HG03457 (cell line): ENCODE results near the gene BEND3.
"Not testable (repeated sequence)": the region's sequence is repeated elsewhere in the genome, so short reads cannot be mapped to it uniquely, and the experiment has no call there.

Source experiments
- ATAC-seq: cut with Tn5 transposase; IDR thresholded peaks from one replicate; pipeline ENCODE4 v1.9.1; 2021; ENCODE audit warnings: moderate number of reproducible peaks; ENCODE audit not compliant: unreplicated experiment

Gene BEND3

DNA sequence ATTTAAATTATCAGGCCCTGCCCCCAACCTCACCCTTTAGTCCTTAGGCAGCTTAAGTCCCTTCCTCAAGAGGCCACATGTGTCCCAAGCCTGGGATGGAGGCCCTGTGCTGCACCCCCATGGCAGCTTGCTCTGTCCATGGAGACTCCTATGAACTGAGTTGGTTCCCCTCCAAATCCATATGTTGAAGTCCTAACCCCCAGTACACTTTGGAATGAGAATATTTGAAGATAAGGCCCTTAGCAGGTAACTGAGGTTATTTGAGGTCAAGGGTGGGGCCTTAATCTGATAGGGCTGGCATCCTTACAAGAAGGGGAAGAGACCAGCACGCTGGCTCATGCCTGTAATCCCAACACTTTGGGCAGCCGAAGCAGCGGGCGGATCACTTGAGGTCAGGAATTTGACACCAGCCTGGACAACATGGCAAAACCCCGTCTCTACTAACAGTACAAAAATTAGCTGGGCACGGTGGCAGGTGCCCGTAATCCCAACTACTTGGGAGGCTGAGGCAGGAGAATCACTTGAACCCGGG is 6.7 kb upstream of the BEND3 start:
- ATAC-seq = no peak

DNA sequence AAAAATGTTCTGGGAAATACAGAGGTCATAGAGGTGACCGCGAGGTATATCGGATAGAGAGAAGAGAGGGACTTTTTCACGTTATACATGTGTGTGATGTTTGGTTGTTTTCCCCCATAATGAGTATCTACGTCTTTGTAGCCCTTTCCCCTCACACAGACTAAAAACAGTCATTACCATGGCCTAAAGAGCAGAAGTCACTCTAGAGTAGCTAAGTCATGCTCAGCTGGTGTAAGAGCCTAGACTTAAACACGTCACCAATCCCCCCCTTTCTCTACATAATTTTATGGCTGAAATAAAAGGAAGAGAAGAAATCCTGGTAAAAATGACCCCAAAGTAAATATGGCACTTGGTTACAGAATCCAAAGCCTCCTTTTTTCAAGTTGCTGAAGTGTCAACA is 6.0 kb upstream of the BEND3 start:
- ATAC-seq = no peak

DNA sequence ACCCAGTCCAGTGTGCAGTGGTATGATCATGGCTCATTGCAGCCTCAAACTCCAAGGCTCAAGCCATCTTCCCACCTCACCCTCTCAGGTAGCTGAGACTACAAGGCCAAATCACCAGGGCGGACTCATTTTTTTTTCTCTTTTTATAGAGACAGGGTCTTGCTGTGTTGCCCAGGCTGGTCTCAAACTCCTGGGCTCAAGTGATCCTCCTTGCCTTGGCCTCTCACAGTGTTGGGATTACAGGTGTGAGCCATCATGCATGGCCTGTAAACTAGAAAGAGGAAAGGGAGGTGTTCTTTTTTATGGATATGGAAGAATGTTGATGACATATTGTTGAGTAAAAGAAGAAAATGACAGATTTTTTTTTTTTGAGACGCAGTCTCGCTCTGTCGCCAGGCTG is 5.1 kb upstream of the BEND3 start:
- no peak for ATAC-seq

DNA sequence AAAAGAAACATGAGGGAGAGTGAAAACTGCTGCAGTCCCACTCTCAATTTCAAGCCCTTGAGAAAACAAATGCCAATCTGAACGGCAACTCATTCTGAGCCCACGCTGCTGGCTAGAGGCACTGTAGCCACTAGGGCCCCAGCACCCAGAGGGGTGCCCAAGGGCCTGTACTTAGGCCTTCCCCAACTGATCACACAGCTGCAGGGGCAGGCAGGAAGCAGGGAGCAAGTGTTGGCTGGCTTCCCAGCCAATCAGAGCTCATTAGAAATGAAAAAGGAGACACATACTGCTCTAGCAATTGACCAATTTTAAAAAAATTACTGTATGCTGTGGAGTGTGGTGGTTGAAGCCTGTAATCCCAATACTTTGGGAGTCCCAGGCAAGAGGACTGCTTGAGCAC is 3.7 kb upstream of the BEND3 start:
- ATAC-seq = no peak

DNA sequence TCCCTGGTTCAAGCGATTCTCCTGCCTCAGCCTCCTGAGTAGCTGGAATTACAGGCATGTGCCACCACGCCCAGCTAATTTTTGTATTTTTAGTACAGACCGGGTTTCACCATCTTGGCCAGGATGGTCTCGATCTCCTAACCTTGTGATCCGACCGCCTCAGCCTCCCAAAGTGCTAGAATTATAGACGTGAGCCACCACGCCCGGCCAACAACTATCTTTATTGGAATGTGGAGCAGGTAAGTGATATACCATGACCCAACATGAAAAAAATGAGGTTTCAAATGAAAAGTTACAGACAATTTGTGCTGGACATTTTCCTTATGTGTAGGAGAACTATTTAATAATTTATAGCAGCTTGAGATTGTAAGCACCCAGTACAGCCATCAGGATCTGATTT is 3.2 kb upstream of the BEND3 start:
- ATAC-seq = not testable (repeated sequence)

DNA sequence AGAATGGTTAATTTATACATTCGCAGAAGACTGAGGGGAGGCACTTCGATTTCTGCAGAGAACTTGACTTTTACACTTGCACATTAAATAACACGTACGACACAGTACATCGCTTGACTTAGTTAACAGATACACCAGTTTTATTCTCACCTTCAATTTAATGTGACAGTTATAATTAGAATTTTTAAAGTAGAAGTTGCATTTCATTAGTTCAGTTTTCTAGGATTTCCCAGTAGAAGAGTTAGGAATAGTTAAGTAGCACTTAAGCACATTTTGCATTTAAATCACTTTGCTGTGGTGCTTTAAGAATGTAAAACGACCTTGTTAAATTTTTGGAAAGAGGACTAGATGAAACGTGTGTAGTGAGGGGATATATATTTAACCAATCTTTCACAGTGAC is 1.6 kb upstream of the BEND3 start:
- no peak for ATAC-seq

DNA sequence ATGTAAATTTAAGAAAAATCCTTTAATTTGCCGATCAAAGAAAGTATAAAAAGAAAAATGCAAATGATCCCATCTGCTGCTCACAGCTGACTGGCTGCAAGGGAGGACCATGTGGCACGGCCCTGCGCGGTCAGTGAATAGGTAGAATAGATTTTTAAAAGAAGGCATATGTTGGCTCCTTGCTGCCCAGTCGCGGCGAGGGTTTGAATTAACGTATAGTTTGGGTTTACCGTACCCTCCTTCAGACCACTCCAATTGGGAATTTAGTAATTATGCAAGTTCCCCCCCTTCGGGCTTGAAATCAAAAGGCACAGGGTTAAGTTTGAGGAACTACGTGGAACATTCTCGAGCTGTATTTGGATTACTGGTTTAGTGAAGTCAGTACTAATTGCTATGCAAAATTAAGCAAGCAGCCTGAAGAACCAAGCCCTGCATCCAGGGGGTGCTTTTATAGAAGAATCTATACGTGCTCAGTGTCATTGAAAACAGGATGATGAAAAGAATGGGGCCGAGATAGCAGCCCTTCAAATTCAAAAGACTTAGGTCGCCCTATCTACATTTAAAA is 1.1 kb upstream of the BEND3 start:
- no peak for ATAC-seq

DNA sequence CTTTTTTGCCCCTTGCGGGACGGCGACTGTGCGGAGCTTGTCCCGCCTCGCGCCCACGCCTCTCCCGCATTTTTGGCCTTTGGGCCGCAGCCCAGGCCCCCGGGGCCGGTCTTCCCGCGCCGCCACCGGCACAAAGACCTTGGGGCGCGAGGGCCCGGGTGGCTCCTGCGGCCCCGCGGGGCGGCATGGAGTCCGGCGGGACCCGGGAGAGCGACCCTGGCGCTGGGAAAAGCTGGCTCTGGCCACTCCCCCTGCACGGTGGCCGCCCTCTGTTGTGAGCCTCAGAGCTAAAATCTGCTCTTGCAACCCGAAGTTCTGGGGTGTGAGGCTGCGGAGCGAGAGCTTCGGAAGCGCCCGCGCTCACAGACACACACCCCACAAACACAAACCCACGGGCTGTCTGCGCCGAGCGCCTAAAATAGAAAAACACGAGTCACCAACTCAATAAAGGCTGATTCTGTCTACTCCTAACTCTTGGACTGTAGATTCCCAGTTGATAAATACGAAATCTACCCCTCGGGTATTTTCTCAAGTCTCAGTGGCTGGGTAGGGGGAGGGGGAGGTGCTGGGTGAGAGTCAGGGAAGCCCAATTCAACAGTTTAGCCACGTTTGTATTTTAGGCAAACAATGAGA is 496 bp upstream of the BEND3 start:
- no peak for ATAC-seq

DNA sequence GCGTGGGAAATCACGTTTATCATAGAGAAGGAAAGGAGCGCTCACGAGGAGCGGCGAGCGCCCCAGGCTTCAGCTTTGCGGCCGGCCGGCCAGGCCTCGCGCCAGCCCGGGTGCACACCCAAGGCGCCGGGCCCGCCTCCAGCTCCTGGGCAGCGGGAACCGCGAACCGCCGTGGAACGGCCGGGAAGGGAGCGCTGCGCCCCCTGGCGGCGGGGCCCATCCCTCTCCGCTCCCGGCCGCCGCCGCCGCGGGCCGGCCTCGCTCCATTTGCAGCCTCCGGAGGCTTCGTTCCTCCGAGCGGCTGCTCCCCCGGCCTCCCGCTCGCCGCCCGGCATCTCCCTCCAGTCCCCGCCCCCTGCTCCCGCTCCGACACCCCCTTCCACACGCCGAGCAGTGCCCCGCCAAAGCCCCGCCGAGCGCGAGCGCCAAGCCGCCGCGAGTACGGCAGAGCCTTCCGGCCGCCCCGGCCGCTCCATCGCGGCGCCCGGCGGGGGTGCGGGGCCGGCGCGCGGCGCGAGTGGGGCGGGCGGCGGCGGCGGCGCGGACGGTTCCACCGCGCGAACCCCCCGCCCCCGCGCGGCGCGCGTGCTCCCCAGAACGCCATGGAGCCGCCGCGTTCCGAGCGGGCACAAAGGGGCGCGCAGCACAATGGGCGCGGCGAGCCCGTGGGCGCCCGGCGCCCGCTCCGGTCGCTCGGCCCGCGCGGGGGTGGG is 946 bp downstream of the BEND3 start:
- peak; percentile 69 for ATAC-seq

DNA sequence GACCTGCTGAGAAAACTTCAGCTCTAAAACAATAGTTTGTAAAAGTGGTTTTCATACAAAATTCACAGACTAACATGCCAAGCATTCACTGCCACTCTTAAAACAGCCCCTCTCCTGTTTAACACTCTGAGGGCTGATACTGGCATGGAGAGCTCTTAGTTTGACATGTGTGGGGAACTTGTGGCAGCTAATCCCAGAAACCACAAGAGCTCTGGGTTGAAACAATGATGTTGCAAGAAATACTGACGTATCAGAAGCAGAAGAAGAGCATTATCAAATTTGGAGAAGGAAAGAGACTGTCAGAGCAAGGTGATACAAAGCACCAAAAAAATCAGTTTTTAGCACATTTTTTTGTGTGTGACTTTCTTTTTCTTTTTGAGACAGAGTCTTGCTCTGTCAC is 5.1 kb downstream of the BEND3 start:
- no peak for ATAC-seq

DNA sequence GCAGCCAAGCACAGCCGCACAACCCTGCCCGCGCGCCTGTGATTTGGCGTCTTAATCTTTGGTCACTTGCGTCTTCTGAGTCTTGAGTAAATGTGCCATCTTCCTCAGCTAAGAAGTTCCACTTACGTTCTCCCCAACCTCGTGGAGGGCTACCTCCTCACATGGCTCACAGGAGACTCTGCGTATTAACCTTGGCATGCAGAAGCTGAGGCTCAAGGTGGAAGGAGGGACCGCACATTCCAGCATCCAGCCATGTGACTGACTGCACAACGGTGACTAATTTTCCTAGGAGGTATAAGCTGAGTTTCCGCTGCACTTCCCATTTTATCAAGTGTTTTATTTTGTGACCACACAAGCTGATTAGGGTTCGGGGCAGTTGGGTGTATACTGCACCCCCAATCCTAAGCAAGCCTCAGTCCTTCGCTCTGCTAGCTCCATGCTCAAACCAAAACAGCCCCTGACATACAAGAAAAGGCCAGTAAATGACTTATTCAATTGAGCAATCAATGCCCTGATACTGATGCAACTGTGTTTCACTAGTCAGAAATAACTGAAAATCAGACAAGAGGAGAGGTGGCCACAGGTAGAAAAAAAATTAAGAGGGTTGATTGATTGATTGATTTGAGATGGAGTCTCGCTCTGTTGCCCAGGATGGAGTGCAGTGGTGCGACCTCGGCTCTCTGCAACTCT is 7.0 kb downstream of the BEND3 start:
- no peak for ATAC-seq

DNA sequence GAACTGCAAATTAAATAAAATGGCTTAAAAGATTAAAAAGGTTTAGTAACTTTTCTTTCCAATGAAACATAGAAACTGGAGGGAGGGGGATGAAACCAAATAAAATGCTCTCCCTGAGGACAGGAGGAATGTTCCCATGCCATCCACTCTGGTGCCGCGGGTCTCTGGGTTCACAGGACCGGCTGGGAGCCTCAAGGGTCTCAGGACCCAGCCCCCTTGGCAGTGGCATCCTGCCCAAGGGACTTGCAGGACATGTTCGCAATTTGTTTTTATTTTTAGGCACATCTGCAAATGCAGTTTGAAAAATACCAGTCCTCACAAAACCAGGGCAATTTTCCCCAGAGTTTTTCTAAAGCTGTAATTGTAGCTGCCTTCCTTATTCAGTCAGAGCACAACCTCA is 7.5 kb downstream of the BEND3 start:
- ATAC-seq = no peak

DNA sequence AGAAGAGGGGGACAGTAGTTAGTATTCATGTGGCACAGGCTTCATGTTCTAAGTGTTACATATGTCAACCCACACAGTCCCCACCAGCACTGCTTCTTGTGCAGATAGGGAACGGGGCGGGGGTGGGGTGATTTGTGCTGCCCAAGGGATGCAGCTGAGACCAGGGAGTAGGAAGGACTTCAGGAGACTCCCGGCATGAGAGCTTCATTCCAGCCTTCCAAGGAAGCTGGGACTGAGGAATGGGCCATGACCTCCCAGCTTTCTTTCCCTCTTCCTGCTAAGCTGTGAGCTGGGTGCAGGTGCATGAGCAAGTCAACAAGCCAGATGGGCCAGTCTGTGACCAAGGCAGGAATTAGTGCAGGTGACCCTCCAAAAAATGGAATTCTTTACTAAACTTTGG is 9.2 kb downstream of the BEND3 start:
- no peak for ATAC-seq

DNA sequence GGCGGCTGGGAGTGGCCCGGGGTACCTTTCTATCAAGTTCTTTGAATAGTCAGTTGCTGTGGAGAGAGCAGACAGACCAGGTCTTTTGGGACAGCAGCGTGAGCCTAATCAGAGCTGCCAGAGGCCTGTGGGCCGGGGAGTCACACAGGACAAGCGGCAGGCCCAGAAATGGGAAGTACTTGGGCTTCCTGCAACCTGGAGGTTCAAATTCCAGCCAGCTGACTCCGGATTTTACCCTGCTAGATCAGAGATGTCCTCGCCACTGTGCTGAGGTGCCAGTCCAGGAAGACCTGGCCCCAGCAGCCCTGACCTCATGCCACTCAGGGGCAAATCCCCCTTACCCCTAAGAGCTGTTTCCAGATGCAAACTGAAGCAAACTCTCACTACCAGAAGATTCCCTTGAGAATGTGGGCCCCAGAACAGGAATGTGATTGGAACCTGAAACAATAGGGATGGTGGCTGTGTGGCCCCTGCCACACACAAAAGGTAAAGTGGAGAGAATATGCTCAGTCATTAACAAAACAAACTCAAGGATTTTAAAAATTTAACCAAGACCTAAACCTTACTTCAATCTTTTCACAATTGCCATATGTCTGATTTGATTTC is 9.7 kb downstream of the BEND3 start:
- no peak for ATAC-seq

DNA sequence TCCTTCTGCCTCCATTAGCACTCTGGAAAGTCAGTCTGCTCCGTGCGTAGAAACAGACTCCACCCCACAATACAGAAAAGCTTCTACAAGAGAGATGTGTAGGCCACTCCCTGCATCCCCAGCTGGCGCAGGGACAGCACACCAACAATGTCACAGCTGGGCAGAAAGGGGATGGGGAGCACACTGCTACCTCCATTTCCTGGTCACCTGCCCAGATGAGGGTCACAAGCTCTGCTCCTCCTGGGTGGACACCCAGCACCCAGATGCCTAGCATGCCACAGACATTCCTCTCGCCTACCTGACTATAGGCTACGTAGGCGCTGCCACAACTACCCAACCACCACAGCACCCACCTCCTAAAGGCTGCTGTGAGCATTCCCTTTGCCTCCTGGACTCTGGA is 12.2 kb downstream of the BEND3 start:
- ATAC-seq = no peak

DNA sequence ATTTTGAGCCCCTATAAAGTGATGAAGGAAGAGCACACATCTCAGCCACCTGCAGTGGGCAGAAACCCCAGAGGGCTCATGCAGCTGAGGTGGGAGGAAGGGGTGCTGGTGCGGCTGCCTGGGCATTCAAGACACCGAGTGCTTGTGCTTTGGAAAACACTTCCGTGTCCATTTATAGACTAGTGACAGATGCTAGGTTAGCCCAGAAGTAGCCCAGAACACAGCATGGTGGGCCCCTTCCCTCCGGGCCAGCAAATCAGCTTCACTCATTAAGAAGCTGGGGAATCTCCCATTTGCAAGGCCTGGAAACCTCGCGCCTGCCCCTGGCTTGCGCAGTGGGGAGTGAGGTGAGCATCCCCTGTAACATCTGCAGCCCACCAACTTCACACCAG is 12.9 kb downstream of the BEND3 start:
- ATAC-seq = no peak

DNA sequence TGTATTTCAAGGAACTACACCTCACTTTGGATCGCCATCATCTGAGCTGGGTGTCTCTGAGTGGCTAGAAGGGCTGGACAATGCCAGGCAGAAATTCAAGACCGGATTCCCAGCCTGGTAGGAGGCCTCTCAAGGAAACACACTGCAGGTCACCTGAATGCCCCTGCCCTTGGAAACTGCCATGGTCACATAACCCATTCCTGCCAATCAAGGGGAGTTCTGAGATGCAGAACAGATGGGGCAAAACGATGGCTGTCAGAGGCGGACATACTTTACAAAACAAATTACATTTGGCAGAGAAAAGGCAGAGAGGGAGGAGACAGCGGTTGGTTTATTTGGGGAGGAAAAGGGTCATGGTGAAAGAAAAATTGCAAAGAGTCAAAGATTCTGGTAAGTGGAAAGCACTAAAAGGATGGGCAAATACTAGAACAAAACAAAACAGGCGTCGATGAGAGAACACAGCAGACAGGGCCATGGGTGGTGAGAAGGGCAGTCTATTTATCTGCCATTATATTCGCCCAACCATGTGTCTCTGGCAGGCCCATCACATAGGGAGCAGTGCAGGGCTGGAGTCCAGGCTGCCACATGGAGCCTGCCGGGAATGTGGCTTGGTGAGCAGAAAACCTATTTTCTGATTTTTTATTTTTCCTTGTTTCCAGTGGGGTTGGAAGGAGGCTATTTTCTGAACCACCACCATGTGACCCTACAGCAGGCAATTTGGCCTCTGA is 13.5 kb downstream of the BEND3 start:
- ATAC-seq = no peak

DNA sequence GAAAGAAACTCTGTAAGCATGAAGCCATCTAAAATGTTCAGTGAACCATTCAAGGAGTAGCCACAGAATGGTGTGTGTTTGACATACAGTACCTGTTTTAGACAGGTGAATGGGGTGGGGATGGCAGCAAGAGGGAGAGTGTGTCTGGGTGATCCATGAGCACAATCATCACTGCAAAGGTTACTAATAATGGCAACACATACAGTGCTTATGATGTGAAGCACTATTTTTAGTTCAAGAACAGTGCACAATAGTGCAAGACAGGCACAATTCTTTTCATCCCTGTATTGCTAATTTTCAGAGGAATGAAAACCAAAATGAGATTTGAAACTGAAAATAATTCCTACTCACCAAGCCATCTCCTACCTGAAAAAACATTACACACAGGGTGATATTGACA is 14.1 kb downstream of the BEND3 start:
- no peak for ATAC-seq

DNA sequence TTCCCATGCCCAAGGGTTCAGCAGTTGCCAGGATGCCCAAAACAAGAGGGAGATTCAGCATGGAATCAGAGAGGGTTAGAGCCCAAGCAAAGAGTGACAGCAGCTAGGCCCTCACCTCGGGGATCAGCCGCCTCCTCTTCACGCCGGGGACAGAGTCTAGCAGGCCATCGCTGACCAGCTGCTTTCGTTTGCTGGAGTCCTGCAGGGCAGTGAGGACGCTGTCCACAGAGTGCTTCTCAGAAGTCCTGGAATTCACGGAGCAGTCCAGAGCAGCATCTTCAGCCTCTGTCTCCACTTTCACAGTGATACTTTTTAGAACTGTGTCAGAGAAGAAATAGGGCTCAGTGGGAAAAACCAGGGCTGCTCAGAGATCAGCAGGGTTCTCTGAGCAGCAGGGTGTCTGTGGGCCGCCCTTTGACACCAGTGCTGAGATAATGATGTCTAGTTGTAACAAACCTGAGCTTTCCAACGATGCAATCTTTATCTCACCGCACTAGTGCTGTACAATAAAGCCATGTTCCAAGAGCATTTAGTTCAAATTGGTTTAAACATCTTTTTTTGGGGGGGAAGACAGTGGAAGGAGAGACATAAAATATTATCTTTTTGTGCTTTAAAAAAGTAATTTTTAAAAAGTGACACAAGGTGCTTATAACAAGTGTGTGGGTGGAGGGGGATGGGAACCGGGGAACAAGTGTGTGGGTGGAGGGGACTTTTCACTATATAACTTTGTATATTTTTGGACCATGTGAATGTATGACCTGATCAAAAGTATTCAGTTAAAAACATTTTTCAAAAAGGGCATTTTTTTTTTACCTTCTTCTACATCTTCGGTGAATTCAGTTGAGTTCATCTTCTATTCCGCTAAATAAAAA is 16.6 kb downstream of the BEND3 start:
- ATAC-seq = no peak

DNA sequence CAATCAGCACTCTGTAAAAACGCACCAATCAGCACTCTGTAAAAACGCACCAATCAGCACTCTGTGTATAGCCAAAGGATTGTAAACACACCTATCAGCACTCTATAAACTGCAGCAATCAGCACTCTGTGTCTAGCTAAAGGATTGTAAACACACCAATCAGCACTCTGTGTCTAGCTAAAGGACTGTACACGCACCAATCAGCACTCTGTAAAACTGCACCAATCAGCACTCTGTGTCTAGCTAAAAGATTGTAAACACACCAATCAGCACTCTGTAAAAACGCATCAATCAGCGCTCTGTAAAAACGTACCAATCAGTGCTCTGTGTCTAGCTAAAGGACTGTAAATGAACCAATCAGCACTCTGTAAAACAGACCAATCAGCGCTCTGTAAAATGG is 30.9 kb downstream of the BEND3 start:
- not testable (repeated sequence) for ATAC-seq
